SK-N-MC (cell line): Measurements from ENCODE around the gene RPS6KA5.
"Not testable (repeated sequence)": the region's sequence is repeated elsewhere in the genome, so short reads cannot be mapped to it uniquely, and the experiment has no call there.

Experiments
- EZH2 ChIP-seq: fragments of 200-600 bp; sonication (generic); IDR thresholded peaks from one replicate; pipeline ENCODE4 v1.6.1; 2017; ENCODE audit warnings: antibody characterized with exemption
- FOXP2 ChIP-seq: optimal IDR thresholded peaks from 2 replicates; pipeline ENCODE3; 2011; ENCODE audit warnings: mild to moderate bottlenecking, moderate library complexity; ENCODE audit not compliant: insufficient read depth; ENCODE audit errors: extremely low read length, control extremely low read depth
- POLR2AphosphoS5 ChIP-seq: IDR thresholded peaks from 2 replicates; pipeline ENCODE4 v1.6.1; 2012; ENCODE audit warnings: mild to moderate bottlenecking, low read depth, low read length, borderline replicate concordance

- not testable (repeated sequence) for TF ChIP-seq EZH2, POLR2AphosphoS5, FOXP2
Measured at GRCh38 chr14:90840667-90841066, 219.8 kb downstream of the RPS6KA5 start.
